NCI-H345 (cell line): Measurements from ENCODE around the gene MYMK.

Source experiments
- DNase-seq: peaks from one replicate; lab custom pipeline; 2025; lab: John Stamatoyannopoulos, UW

MYMK gene

DNA sequence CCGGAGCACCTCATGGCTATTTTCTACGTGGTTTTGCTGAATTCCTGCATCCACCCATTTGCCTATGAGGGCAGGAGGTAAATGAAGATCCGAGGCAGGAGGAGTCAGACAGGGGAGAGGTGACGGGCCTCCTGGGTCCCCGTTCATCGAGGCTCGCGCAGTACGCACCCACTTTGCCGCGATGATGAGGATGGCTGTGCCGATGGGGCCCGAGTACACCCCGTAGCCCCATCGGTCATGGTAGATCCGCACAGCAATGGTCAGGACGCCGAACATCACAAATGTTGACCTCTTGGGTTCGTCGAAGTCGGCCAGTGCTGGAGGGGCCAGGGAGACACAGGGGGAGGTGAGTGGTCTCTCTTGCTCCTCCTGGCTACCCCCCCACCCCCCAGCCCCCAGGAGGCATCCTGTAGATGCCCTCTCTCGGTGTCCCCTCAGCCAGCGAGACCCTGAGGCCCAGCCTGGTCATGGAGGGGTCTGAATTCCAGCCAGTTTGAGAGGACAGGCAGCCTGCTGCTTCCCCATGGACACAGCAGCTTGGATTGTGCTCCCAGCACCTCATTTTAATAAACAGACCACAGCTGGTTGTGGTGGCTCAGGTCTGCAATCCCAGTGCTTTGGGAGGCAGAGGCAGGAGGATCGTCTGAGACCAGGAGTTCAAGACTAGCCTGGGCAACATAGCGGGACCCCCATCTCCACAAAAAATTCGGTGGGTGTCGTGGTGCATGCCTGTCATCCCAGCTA is 5.9 kb downstream of the MYMK start:
- DNase-seq, result no peak

DNA sequence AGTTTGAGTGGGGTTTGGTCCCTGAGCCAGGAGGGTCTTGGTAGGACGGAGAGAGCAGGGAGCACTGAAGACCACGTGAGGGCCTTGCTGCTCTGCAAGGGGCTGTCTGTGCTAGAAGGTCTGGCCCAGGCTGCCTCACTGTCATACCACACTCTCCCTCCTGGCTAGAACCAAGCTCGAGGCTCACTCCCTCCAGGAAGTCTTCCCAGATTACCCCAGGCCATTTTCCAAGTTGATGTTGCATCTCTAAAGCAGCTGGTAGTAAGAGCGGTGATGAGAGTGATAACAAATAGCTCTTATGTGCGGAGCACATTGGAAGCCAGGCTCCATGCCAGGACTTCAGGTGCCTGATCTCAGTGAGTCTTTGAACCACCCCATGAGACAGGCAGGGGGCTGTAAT is 6.6 kb downstream of the MYMK start:
- peak; percentile 83 for DNase-seq

DNA sequence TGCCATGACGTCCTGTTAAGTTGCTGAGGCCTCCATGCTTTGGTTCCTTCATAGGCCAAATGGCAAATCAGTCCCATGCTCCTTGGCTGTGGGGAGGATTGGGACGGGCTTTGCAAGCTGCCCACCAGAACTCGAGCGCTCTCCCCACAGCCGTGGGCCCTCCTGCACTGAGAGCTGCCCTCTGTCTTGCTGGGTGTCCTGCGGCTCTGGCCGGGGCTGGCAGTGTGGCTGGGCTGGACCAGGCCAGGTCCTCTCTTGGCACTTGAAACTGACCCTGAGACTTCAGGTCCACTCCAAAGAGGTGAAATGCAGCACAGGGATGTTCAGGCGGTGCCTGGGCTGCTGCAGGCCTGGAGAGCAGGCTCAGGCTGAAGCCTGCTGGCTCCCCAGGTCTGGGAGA is 7.0 kb downstream of the MYMK start:
- no peak for DNase-seq

DNA sequence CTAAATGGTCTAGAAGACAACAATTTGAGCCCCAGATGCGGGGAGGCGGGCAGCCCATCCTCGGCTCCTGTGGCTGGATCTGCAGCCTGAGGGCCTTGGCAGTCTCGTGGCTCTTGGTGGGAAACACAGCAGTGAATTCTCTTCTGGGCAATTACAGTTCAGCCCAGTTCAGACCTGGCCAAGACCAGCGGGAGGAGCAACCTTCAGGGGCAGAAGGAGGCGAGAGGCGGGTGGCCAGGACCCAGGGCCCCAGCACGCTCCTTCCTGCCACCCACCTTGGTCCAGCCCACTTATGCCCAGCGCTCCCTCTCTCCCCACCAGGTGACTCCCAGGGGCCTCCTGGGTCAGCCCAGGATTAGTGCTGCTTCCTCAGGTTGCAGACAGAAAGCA is 7.8 kb downstream of the MYMK start:
- no peak for DNase-seq

DNA sequence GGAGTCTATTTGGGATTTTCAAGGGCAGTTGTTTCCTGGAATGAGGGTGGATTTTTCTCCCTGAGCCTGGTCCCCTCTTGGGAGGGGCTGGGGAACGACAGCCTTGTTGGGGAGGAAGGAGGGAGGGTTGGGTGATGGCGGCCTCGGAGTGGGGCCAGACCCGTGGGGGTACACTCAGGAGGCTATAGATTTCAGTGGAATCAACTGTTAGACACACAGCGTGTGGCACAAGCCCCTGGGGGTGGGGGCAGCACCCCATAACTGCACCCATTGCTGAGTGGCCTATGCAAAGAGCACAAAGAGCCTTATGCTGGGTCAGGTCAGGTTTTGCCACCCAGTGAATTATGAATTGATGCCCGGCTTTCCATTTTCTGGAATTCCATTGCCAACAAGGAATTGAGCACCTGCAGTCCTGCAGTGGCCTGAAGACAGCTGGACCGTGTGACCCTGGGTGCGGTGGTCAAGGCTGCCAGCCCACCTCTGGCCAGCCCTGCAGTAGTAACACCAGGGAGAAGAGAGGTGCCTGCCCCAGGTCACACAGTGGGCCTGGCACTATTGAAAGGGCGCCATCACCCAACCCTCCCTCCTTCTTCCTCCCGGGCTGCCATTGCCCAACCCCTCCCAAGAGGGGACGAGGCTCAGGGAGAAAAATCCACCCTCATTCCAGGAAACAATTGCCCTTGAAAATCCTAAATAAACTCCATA is 8.4 kb downstream of the MYMK start:
- no peak for DNase-seq

GRCh38 chr9:133515615-133516255 is 9.0 kb downstream of the MYMK start:
- no peak for DNase-seq

GRCh38 chr9:133515240-133515610 is 9.5 kb downstream of the MYMK start:
- DNase-seq, result no peak

GRCh38 chr9:133514460-133515239 is 10.1 kb downstream of the MYMK start:
- DNase-seq, result peak; percentile 65

- peak; percentile 48 for DNase-seq
Measured at GRCh38 chr9:133513214-133514100, 11.3 kb downstream of the MYMK start.

DNA sequence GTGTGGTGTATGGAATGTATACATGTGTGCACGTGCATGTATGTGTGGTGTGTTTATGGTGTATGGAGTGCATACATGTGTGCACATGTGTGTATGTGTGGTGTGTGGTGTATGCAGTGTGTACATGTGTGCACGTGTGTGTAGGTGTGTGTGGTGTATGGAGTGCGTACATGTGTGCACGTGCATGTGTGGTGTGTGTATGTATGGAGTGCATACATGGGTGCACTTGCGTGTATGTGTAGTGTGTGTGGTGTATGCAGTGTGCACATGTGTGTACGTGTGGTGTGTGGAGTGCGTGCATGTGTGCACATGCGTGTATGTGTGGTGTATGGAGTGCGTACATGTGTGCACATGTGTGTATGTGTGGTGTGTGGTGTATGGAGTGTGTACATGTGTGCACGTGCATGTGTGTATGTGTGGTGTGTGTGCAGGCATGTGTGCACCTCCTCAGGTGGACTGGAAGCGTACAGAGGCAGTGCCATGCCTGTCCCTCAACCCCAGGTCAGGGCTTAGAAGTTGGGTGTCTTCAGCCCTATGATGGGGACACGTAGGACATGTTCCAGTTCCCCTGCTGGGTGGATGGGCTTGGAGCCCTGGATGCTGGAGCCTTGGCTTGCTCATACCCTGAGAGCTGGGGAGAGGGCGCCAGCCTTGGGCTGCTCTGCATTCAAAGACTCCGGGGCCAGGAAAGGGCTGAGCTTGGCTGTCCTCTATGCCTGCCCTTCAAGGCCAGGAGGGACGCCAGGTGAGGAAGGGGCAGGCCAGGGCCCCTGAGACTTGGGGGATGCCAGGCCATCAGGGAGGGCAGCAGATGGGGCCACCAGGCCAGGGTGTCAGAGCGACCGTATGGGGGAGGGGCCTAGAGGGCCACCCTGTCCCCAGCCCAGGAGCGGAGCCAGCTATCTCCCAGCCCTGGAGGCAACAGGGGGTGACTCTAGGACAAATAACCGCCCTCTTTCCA is 12.2 kb downstream of the MYMK start:
- no peak for DNase-seq

GRCh38 chr9:133511607-133512006 is 13.2 kb downstream of the MYMK start:
- DNase-seq, result no peak

DNA sequence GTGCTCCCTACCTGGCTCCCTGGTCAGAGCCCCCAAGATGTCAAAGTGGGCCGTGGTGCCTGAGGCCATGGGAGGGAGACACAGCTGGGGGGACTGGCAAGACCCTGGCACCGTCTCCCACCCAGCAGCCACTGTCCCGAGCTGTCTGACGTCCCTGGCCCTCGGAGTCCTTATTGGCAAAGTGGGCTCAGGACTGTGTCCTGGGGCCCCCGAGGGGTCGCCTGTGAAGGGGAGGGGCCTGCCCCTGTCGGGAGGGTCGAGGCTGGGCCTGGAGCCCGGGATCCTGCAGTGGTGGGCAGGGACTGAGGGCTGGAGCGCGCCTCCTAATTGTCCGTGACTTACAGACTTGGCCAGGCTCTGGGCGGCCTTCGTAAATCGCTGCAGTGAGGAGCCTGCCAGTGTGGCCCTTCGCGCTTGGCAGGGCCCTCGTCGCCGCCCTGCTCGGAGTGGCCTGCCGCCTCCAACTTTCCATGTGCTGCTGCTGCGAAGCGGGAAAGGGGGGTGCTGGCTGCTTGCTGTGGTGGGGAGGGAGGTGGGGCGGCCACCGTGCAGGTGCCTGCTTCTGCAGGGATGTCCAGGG is 13.7 kb downstream of the MYMK start:
- DNase-seq, result no peak

DNA sequence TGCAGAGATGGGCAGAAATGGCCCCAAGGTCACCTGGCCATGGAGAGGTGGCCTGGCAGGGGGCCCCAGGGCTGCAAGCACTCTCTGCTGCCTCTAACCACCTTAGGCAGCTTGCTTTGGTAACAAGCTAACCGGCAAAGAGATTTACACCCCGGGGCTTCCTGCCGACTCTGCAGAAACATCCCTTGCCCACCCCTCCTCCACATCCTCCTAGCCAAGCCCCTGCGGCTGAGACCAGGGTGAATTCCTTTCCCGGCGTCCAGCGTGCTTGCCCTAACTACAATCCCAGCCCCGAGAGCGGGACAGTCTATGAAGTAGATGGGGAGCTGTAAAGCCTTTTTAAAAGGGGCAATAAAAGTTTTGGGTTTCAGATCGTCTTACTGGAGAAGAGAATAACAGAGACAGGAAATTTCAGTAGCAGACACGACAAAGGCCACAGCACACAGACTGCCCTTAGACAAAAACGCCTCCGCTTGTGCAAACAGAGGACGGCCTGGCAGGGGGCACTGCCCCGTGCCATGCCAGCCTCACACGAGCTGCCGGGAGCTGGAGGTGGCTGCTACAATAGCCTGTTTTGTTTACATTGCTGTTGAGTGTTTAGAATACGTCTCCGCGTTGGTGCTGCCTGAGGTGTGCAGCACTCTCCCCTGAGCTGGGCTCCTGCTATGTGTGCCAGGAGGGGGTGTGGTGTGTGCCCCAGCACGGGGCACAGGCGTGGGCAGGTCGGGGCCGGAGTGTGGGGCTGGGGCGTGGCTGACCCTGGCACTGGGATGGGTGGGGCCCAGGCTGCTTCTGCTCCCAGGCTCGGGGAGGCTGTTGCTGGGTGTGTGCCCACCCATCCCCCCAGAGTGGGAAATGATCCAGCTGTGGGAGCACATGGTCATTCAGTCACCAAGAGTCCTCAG is 15.3 kb downstream of the MYMK start:
- peak; percentile 95 for DNase-seq

- no peak for DNase-seq
Measured at GRCh38 chr9:133508046-133508445, 16.7 kb downstream of the MYMK start.

GRCh38 chr9:133507246-133507965 is 17.4 kb downstream of the MYMK start:
- DNase-seq, result no peak

DNA sequence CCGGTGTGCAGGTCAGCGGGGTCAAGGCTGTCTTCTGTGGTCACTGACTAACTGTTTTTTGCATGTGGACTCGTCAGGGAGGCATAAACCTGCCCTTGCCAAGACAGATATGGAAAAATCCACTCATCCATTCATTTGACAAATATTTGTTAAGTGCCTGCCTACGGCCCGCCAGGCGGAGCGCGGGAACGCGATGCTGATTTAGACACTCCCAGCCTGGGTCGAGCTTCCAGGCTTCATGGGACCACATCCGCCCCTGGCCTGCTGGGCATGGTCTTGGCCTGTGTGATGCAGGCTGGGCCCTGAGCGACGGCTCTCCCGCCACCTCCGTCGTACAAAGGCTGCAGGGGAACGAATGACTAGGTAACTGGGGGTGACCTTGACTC is 18.1 kb downstream of the MYMK start:
- DNase-seq, result no peak

DNA sequence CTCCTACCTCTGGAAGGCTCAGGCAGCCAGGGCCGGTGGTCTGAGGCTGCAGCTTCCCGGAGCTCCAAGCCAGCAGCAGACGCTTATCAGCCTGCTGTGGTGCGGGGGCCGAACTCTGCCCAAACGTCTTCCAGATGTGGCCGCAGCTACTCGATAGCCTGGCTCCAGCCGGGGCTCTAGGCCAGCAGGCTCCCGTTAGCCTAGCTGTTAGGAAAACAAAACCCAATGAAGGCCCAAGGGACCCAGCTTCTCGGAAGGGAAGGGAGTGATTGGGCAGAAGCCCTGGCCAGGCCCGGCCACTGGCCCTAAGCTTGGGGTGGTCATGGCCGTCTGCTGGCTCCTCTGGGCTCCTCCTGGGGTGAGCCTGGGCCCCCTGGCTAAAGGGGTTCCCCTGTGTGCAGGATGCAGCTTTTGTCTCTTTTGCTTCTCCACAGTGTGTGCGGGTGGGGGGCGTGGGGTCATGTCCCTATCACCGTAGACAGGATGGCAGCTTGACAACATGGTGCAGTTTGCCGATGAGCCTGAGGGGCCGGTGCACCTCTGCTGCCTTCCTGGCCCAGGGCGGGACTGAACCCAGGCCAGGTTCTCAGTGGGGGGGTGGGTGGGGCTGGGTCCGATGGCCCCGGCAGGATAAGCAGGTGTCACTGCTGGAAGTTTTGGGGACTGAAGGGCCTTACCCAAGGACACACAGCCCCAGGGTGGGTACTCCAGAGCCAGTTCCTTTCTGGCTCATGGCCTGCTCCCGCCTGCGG is 18.7 kb downstream of the MYMK start:
- DNase-seq, result no peak
